Measurements from ENCODE around the gene PCSK5. TPM values are rescaled to one million over a fixed set of nuclear protein-coding genes. Genes with fewer than 3 reads are reported as not detected.

The PCSK5 gene
- total RNA-seq (1 to 10 TPM; 3.8 to 8.1 (median 6.6) TPM), polyA plus RNA-seq (under 1 TPM; 0.28 to 0.70 (median 0.59) TPM)
- long read RNA-seq, donor 1 = 0 reads
- long read RNA-seq, donor 2, full-length matches to known transcripts = 1 of 1 reads
- long read RNA-seq, donor 2, partial matches to known transcripts = 0 of 1 reads
- long read RNA-seq, donor 2, other reads (novel, unspliced or antisense) = 0 of 1 reads

DNA sequence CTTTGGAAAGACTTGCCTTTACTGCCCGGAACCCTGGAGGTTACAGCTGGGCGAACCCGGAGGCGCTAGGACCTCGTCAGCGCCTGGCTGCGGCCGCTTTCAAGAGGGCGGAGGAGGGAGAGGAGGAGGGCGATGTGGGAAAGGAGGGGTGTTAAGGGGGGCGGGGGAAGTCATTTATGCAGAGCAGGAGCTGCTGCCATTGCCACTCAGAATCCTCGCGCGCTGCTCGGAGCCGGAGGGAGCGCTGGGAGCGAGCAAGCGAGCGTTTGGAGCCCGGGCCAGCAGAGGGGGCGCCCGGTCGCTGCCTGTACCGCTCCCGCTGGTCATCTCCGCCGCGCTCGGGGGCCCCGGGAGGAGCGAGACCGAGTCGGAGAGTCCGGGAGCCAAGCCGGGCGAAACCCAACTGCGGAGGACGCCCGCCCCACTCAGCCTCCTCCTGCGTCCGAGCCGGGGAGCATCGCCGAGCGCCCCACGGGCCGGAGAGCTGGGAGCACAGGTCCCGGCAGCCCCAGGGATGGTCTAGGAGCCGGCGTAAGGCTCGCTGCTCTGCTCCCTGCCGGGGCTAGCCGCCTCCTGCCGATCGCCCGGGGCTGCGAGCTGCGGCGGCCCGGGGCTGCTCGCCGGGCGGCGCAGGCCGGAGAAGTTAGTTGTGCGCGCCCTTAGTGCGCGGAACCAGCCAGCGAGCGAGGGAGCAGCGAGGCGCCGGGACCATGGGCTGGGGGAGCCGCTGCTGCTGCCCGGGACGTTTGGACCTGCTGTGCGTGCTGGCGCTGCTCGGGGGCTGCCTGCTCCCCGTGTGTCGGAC lies at the start of gene PCSK5:
PCSK5 (plus strand) TSS at position 202 of the 805 bp plus-strand sequence; CDS start at position 711, 509 bp downstream.
- Histone ChIP-seq H3K4me3 (peak within 1 kb of the TSS; percentile 62 to 88 (median 72)), H3K27me3 (replicated peaks in 1 of 7) (peaks cover 0 to 51% (median 12%) of the 10 kb centered on the region in 7 donors), H3K4me1 (peaks cover 6 to 50% (median 34%) of the 10 kb centered on the region in 6 donors), H3K9me3 (no peaks in the 10 kb centered on the region), H3K27ac (peak within 1 kb of the TSS; percentile 60 to 84 (median 78)), H3K36me3 (no peaks in the 10 kb centered on the region)
- 0 to 1% (median 1%) methylated on average over 48 to 83 of the region's 83 CpGs for WGBS, 5 donors
- intact Hi-C loops (cut with DNase I; ENCODE audit: low total_unique reads) = no loop called here
- peak; percentile 91 for DNase-seq
- TF ChIP-seq POLR2AphosphoS5 (IDR thresholded peaks at IDR 0.05) = peak; percentile 88 to 95 (median 88)
- peak in 1 of 3 donors; percentile 72 for TF ChIP-seq POLR2A (IDR thresholded peaks at IDR 0.05)
- TF ChIP-seq, protein P1, sequence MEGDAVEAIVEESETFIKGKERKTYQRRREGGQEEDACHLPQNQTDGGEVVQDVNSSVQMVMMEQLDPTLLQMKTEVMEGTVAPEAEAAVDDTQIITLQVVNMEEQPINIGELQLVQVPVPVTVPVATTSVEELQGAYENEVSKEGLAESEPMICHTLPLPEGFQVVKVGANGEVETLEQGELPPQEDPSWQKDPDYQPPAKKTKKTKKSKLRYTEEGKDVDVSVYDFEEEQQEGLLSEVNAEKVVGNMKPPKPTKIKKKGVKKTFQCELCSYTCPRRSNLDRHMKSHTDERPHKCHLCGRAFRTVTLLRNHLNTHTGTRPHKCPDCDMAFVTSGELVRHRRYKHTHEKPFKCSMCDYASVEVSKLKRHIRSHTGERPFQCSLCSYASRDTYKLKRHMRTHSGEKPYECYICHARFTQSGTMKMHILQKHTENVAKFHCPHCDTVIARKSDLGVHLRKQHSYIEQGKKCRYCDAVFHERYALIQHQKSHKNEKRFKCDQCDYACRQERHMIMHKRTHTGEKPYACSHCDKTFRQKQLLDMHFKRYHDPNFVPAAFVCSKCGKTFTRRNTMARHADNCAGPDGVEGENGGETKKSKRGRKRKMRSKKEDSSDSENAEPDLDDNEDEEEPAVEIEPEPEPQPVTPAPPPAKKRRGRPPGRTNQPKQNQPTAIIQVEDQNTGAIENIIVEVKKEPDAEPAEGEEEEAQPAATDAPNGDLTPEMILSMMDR (IDR thresholded peaks at IDR 0.05 in 8 of 11, conservative IDR thresholded peaks at IDR 0.05 in 3 of 11) = peak in 3 of 11 experiments; percentile 11 to 29 (median 12)

DNA sequence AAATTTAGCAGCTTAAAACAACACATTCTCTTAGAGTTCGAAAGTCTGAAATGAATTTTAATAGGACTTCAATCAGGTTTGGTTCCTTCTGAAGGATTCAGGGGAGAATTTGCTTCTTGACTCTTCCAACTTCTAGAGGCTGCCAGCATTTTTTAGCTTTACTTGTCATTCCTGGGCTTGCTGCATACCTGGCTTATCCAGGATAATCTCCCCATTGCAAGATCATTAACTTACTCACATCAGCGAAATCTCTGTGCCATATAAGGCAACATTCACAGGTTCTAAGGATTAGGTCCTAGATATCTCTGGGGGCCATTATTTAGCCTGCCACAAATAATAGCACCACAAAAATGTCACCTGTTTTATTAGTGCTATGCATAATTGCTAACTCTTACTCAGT lies 46.2 kb upstream of the PCSK5 start:
- intact Hi-C loops (cut with DNase I; ENCODE audit: low total_unique reads) = no loop called here
- no peak overlapping the region for H3K4me3 ChIP-seq
- no peaks in the 10 kb centered on the region for H3K36me3 ChIP-seq
- peaks cover 0 to 10% (median 7%) of the 10 kb centered on the region in 8 donors for H3K9me3 ChIP-seq
- H3K27ac ChIP-seq = no peak overlapping the region
- no peak for DNase-seq
- no peaks in the 10 kb centered on the region for H3K27me3 ChIP-seq (replicated peaks in 1 of 7)
- TF ChIP-seq POLR2A (IDR thresholded peaks at IDR 0.05) (no peak), POLR2AphosphoS5 (IDR thresholded peaks at IDR 0.05) (no peak)
- TF ChIP-seq, protein P1 (IDR thresholded peaks at IDR 0.05 in 8 of 11, conservative IDR thresholded peaks at IDR 0.05 in 3 of 11) = no peak
- no peaks in the 10 kb centered on the region for H3K4me1 ChIP-seq
- 72 to 92% (median 79%) methylated on average over 2 of the region's 2 CpGs for WGBS, 5 donors

DNA sequence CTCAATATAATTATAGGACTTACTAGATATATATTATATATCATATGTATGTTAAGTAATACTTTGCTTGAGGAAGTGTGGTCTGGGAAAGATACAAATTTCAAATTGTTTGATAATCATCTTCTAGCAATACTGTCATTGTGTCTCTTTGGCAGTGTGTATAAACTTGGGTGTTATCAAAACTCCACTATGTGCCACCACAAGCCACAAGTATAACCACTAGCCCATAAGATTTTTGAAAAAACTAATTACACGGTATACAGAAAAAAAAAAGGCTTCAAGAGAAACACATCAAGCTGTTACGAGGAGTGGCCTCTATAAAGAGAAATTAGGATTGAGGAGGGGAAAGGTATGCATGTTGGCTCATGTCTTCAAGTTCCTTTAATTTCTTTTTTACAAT lies 44.7 kb upstream of the PCSK5 start:
- 47 to 65% (median 52%) methylated on average over 2 of the region's 2 CpGs for WGBS, 5 donors
- DNase-seq = no peak
- H3K4me1 ChIP-seq = no peaks in the 10 kb centered on the region

More for the DNA sequence above, 44.7 kb upstream of the PCSK5 start:
- Histone ChIP-seq H3K27ac (no peak overlapping the region), H3K27me3 (replicated peaks in 1 of 7) (no peaks in the 10 kb centered on the region), H3K4me3 (no peak overlapping the region), H3K36me3 (no peaks in the 10 kb centered on the region), H3K9me3 (peaks cover 0 to 10% (median 7%) of the 10 kb centered on the region in 8 donors)
- intact Hi-C loops (cut with DNase I; ENCODE audit: low total_unique reads) = no loop called here
- TF ChIP-seq POLR2A (IDR thresholded peaks at IDR 0.05) (no peak), POLR2AphosphoS5 (IDR thresholded peaks at IDR 0.05) (no peak)
- TF ChIP-seq, protein P1 (IDR thresholded peaks at IDR 0.05 in 8 of 11, conservative IDR thresholded peaks at IDR 0.05 in 3 of 11) = no peak
